ENCODE data around the gene MAN2B2. TPM values are rescaled to one million over a fixed set of nuclear protein-coding genes. Genes with fewer than 3 reads are reported as not detected.

Gene MAN2B2
- total and polyA plus RNA-seq, 4 donors, result 9.2 to 22.4 (median 17.8) TPM

DNA sequence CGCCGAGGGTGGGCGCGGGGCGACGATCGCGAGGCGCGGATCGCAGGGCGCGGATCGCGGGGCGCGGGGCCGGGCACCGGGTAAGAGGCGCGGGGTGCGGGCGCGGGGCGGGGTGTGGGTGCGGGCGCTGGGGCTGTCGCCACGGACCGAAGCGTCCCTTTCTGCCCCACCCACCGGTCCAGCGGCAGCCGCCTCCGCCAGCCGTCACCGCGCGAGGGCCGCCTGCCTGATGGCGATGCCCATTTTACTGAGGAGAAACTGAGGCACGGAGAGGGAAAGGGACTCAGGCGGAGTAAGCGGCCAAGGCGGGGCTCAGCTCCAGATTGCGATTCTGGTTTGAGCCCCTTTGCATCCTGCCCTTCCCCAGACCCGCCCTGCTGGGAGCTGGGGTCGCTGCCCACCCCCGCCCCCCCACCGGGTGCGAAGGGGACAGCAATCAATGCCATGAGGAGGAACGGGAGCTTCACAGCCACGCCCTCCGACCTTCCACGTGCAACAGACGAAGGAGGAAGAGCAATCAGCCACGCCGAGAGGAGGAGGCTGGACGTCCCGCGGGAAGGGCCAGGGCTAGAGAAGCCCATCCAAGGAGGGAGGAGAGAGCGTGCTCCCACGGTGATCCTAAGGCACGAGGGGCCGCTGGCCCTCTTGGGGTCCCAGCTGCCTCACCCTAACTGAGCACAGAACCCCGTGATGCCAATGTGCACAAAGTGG lies 10.9 kb upstream of the MAN2B2 start:
- Histone ChIP-seq H3K27me3 (ENCODE audit: control insufficient read depth, insufficient read depth, low read length) (peaks cover 53% of the 10 kb centered on the region), H3K27ac (ENCODE audit: low read depth, low read length) (no peak overlapping the region), H3K9me3 (ENCODE audit: control insufficient read depth, insufficient read depth, low read length) (no peaks in the 10 kb centered on the region), H3K4me3 (ENCODE audit: low read depth, low read length) (no peak overlapping the region), H3K4me1 (ENCODE audit: control insufficient read depth, insufficient read depth, low read length) (peaks cover 13% of the 10 kb centered on the region), H3K36me3 (ENCODE audit: control insufficient read depth, insufficient read depth, low read length) (no peaks in the 10 kb centered on the region)
- no peak for DNase-seq (ENCODE audit: low read depth in 4 of 6, low spot score in 6 of 6)
- 5% methylated on average over 61 of the region's 66 CpGs for WGBS (ENCODE audit: insufficient coverage)

DNA sequence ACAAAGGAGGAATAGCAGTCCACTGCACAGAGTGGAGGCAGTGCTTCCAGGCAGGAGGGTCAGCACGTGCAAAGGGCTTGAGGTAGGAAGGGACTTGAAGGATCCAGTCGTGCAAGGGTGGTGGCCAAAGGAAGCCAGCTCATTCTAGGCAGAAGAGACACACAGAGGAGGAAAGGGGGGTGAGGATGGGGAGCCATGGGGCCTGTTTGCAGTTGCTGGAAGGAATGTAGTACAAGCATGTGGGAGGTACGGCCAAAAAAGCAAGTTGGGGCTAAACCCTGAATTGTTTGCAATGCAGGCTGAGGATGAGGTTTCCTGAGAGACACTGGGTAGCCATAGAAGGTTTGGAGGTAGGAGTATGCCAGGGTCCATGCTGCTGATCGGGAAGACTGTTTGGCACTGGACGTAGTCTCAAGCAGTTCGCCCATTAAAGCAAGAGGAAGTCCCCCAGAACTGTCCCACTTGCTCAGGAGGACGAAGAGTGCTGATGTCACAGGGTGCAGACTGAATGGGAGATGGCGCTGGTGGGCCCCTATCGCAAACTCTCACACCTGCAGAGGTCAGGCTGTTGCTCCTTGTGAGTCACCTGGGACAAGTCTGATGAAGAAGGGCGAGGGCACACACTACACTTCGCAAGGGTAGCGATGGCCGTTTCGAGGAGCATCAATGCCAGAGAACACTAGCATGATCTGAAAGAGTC lies 9.1 kb upstream of the MAN2B2 start:
- Histone ChIP-seq H3K27me3 (ENCODE audit: control insufficient read depth, insufficient read depth, low read length) (peaks cover 50% of the 10 kb centered on the region), H3K4me1 (ENCODE audit: control insufficient read depth, insufficient read depth, low read length) (peaks cover 13% of the 10 kb centered on the region), H3K36me3 (ENCODE audit: control insufficient read depth, insufficient read depth, low read length) (no peaks in the 10 kb centered on the region), H3K4me3 (ENCODE audit: low read depth, low read length) (no peak overlapping the region), H3K9me3 (ENCODE audit: control insufficient read depth, insufficient read depth, low read length) (no peaks in the 10 kb centered on the region), H3K27ac (ENCODE audit: low read depth, low read length) (no peak overlapping the region)
- DNase-seq (ENCODE audit: low read depth in 4 of 6, low spot score in 6 of 6), result no peak
- WGBS (ENCODE audit: insufficient coverage), result 74% methylated on average over 13 of the region's 14 CpGs

DNA sequence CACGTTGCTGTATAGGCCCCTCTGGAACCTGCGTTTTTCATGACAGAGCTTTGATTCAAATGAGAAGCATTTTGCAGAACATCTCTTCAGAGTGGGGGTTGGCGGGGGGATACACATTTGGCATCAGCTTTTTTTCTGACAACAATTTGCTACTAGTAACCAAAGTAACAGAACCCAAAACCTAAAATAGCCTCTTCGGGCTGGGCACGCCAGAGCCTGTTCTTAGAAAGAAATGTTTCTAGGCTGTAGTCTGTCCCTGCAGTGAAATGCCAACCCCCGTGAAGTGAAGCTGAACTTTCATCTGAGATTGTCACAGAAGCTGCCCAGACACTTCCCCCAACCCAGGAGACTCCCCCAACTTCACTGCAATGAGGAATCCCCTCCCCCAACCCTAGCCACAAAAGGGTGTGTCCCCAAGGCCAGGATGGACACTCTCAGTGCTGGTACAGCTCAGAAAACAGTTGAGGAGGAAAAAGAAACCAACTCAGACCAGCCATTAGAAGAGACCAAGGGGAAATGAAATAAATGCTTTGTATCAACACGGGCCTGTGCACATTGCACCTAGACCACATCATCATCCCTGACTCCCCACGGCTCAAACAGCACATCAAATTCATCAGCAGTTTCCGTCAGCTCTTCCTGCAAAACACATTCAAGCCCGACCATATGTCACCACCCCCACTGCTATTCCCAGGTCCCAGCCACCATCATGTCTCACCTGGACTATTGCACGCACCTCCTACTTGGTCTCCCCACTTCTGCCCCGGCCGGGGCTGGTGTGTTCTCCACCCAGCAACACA lies 8.4 kb upstream of the MAN2B2 start:
- H3K36me3 ChIP-seq (ENCODE audit: control insufficient read depth, insufficient read depth, low read length), result no peaks in the 10 kb centered on the region
- H3K27ac ChIP-seq (ENCODE audit: low read depth, low read length), result no peak overlapping the region
- H3K9me3 ChIP-seq (ENCODE audit: control insufficient read depth, insufficient read depth, low read length), result no peaks in the 10 kb centered on the region
- H3K27me3 ChIP-seq (ENCODE audit: control insufficient read depth, insufficient read depth, low read length), result peaks cover 48% of the 10 kb centered on the region
- DNase-seq (ENCODE audit: low read depth in 4 of 6, low spot score in 6 of 6), result no peak
- H3K4me1 ChIP-seq (ENCODE audit: control insufficient read depth, insufficient read depth, low read length), result peaks cover 13% of the 10 kb centered on the region
- H3K4me3 ChIP-seq (ENCODE audit: low read depth, low read length), result no peak overlapping the region
- 81% methylated on average over 8 of the region's 13 CpGs for WGBS (ENCODE audit: insufficient coverage)

DNA sequence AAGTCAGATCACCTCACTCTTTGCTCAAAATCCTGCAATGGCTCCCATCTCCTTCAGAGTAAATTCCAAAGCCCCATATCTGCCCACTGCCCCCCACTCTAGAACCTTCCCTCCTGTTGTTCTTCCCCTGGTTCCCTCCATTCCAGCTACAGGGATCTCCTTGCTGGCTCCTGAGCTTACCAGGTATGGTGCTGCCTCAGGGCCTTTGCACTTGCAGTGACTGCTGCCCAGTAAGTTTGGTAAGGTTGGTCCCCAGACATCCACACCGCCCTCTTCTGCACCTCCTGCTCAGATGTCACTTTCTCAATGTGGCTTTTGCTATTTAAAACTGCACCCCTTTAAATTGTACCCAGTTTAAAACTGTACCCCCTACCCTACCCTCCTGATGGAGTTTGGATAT lies 7.8 kb upstream of the MAN2B2 start:
- Histone ChIP-seq H3K9me3 (ENCODE audit: control insufficient read depth, insufficient read depth, low read length) (no peaks in the 10 kb centered on the region), H3K4me1 (ENCODE audit: control insufficient read depth, insufficient read depth, low read length) (peaks cover 13% of the 10 kb centered on the region), H3K27me3 (ENCODE audit: control insufficient read depth, insufficient read depth, low read length) (peaks cover 42% of the 10 kb centered on the region), H3K27ac (ENCODE audit: low read depth, low read length) (no peak overlapping the region), H3K36me3 (ENCODE audit: control insufficient read depth, insufficient read depth, low read length) (no peaks in the 10 kb centered on the region), H3K4me3 (ENCODE audit: low read depth, low read length) (no peak overlapping the region)
- 100% methylated on average over 1 of the region's 1 CpG for WGBS (ENCODE audit: insufficient coverage)
- no peak for DNase-seq (ENCODE audit: low read depth in 4 of 6, low spot score in 6 of 6)

DNA sequence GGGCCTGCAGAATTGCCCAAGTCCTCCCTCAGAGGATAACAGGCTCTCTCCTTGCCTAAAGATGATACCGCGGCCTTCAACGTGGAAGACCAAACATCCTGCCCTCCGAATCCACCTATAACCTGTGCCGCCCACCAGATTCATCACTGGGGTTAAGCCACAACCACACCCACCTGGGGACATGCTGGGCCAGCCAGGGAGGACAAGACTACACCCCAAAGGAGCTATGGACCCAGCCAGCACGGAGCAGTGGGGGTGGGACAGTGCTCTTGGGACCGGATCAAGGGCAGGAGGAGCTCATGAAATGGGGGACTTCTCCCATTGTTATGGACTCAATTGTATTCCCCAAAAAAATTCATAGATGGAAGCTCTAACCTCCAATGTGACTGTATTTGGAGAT lies 6.8 kb upstream of the MAN2B2 start:
- Histone ChIP-seq H3K27ac (ENCODE audit: low read depth, low read length) (no peak overlapping the region), H3K36me3 (ENCODE audit: control insufficient read depth, insufficient read depth, low read length) (no peaks in the 10 kb centered on the region), H3K9me3 (ENCODE audit: control insufficient read depth, insufficient read depth, low read length) (no peaks in the 10 kb centered on the region), H3K4me3 (ENCODE audit: low read depth, low read length) (no peak overlapping the region), H3K27me3 (ENCODE audit: control insufficient read depth, insufficient read depth, low read length) (peaks cover 33% of the 10 kb centered on the region), H3K4me1 (ENCODE audit: control insufficient read depth, insufficient read depth, low read length) (peaks cover 8% of the 10 kb centered on the region)
- DNase-seq (ENCODE audit: low read depth in 4 of 6, low spot score in 6 of 6), result no peak
- WGBS (ENCODE audit: insufficient coverage), result 94% methylated on average over 6 of the region's 7 CpGs

DNA sequence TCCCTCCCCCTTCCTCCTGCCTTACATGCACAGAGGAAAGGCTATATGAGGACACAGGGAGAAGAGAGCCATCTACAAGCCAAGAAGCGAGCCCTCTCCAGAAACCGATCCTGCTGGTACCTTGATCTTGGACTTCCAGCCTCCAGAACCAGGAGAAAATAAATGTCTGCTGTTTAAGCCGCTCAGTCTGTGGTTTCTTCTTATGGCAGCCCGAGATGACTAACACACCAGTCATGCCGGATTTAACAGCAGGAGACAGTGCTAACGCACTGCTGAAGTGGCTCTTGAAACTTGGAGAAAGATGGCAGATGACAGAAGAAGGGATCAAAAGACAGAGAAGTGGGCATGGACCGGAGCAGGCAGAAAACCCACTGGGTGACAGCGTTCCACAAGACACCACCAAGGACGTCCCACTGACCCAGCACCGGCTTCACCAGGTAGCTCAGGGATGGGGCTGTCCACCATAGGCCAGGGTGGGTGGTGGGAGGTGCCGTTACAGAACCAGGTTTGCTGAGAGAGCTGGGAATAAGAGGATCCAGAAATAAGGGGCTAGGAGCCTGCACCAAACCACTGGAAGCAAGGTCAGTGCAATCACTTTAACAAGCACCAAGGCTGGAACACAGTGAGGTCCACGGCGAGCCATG lies 6.2 kb upstream of the MAN2B2 start:
- H3K27ac ChIP-seq (ENCODE audit: low read depth, low read length), result no peak overlapping the region
- H3K9me3 ChIP-seq (ENCODE audit: control insufficient read depth, insufficient read depth, low read length), result no peaks in the 10 kb centered on the region
- H3K4me3 ChIP-seq (ENCODE audit: low read depth, low read length), result no peak overlapping the region
- H3K4me1 ChIP-seq (ENCODE audit: control insufficient read depth, insufficient read depth, low read length), result peaks cover 9% of the 10 kb centered on the region
- no peaks in the 10 kb centered on the region for H3K36me3 ChIP-seq (ENCODE audit: control insufficient read depth, insufficient read depth, low read length)
- DNase-seq (ENCODE audit: low read depth in 4 of 6, low spot score in 6 of 6), result no peak
- peaks cover 32% of the 10 kb centered on the region for H3K27me3 ChIP-seq (ENCODE audit: control insufficient read depth, insufficient read depth, low read length)
- 79% methylated on average over 11 of the region's 13 CpGs for WGBS (ENCODE audit: insufficient coverage)

DNA sequence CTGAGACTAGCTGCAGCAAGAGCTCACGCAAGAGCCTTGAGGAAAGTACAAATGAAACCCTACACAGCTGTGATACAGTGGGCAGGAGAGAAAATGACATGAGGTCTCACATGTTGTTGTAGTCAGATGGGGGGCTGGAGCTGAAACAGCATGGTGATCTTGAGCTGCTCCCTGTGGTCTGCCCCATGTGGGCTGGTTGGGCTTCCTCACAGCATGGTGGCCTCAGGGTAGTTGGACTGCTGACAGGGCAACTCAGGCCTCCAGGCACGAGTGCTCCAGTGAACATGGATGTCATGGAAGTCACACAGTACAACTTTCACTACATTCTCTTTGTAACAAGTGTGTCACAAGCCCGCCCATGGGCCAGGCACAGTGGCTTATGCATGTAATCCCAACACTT lies 3.4 kb upstream of the MAN2B2 start:
- H3K9me3 ChIP-seq (ENCODE audit: control insufficient read depth, insufficient read depth, low read length), result no peaks in the 10 kb centered on the region
- H3K27ac ChIP-seq (ENCODE audit: low read depth, low read length), result no peak overlapping the region
- no peak overlapping the region for H3K4me3 ChIP-seq (ENCODE audit: low read depth, low read length)
- WGBS (ENCODE audit: insufficient coverage), result 85% methylated on average over 2 of the region's 3 CpGs
- peaks cover 7% of the 10 kb centered on the region for H3K36me3 ChIP-seq (ENCODE audit: control insufficient read depth, insufficient read depth, low read length)
- peaks cover 6% of the 10 kb centered on the region for H3K27me3 ChIP-seq (ENCODE audit: control insufficient read depth, insufficient read depth, low read length)
- DNase-seq (ENCODE audit: low read depth in 4 of 6, low spot score in 6 of 6), result no peak
- H3K4me1 ChIP-seq (ENCODE audit: control insufficient read depth, insufficient read depth, low read length), result peaks cover 29% of the 10 kb centered on the region

DNA sequence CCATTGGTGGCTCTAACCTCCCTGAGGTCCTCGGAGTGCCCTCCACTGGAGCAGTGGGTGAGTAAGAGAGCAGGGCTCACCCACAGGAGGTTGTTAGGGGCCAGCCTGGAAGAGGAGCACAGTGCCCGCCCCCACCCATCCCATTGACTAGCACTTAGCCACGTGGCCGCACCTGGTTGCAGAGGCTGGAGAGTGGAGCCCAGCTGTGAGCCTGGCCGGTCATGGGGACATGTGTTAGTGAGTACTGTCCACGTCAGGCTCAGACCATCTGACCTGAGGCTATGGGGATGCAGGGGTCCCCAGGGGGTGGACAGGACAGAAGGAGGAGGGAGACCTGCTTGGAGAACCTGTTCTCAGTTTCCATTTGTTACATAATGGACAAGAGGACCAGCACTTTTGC lies 1.4 kb upstream of the MAN2B2 start:
- H3K9me3 ChIP-seq (ENCODE audit: control insufficient read depth, insufficient read depth, low read length), result no peaks in the 10 kb centered on the region
- no peaks in the 10 kb centered on the region for H3K27me3 ChIP-seq (ENCODE audit: control insufficient read depth, insufficient read depth, low read length)
- no peak overlapping the region for H3K27ac ChIP-seq (ENCODE audit: low read depth, low read length)
- peaks cover 22% of the 10 kb centered on the region for H3K36me3 ChIP-seq (ENCODE audit: control insufficient read depth, insufficient read depth, low read length)
- DNase-seq (ENCODE audit: low read depth in 4 of 6, low spot score in 6 of 6), result no peak
- no peak overlapping the region for H3K4me3 ChIP-seq (ENCODE audit: low read depth, low read length)
- H3K4me1 ChIP-seq (ENCODE audit: control insufficient read depth, insufficient read depth, low read length), result peaks cover 30% of the 10 kb centered on the region
- 74% methylated on average over 6 of the region's 6 CpGs for WGBS (ENCODE audit: insufficient coverage)

DNA sequence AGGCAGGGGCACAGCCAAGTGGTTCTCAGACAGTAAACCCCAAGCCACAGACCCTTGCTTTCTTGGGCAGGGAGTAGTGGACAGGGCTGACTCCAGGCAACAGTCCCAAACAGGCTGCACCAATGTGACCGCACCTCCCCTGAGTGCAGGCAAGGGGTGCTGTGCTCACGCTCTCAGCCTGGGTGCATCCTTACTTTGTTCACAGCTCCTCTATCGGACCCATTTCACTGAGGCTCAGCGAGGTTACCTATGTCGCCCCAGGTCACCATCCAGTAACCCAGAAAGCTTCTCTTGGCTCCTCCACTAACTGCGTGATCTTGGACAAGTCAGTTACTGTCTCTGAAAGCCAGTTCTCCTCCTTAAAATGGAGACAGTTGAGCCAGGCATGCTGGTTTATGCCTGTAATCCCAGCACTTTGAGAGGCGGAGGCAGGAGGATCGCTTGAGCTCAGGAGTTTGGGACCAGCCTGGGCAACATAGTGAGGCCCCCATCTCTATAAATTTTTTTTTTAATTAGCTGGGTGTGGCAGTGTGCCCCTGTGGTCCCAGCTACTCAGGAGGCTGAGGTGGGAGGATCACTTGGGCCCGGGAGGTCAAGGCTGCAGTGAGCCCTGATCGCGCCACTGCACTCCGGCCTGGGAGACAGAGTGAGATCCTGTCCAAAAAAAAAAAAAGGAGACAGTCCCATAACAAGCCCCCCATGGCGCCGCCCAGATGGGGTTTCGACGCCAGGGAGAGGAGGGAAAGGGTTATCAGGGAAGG lies 823 bp upstream of the MAN2B2 start:
- H3K36me3 ChIP-seq (ENCODE audit: control insufficient read depth, insufficient read depth, low read length), result peaks cover 28% of the 10 kb centered on the region
- peaks cover 30% of the 10 kb centered on the region for H3K4me1 ChIP-seq (ENCODE audit: control insufficient read depth, insufficient read depth, low read length)
- no peaks in the 10 kb centered on the region for H3K9me3 ChIP-seq (ENCODE audit: control insufficient read depth, insufficient read depth, low read length)
- H3K27me3 ChIP-seq (ENCODE audit: control insufficient read depth, insufficient read depth, low read length), result no peaks in the 10 kb centered on the region
- peak overlapping the region; percentile 76 for H3K4me3 ChIP-seq (ENCODE audit: low read depth, low read length)
- no peak overlapping the region for H3K27ac ChIP-seq (ENCODE audit: low read depth, low read length)
- DNase-seq (ENCODE audit: low read depth in 4 of 6, low spot score in 6 of 6), result no peak
- WGBS (ENCODE audit: insufficient coverage), result 66% methylated on average over 11 of the region's 16 CpGs

Measured in spinal cord (tissue), 10 donors.